Hepatocyte (in vitro differentiated cells): ENCODE results near the gene MFSD11. TPM values are rescaled to one million over a fixed set of nuclear protein-coding genes. Genes with fewer than 3 reads are reported as not detected.

Source experiments
- DNase-seq: peaks from one replicate; pipeline ENCODE4 v3.0.0-alpha.2; 2016; ENCODE audit warnings: low spot score
- H2AFZ ChIP-seq: fragments of 200-600 bp; sonication (generic); 2 replicates; pipeline ENCODE4 v1.6.0; 2016; ENCODE audit warnings: antibody characterized with exemption, mild to moderate bottlenecking
- H3K27ac ChIP-seq: fragments of 200-600 bp; sonication (generic); 2 replicates; pipeline ENCODE4 v1.5.1; 2016; ENCODE audit warnings: mild to moderate bottlenecking
- H3K27me3 ChIP-seq: fragments of 200-600 bp; sonication (generic); 2 replicates; pipeline ENCODE4 v1.6.1; 2016
- H3K36me3 ChIP-seq: fragments of 200-600 bp; sonication (generic); replicated peaks from 2 replicates; pipeline ENCODE4 v1.5.1; 2016; ENCODE audit warnings: low read depth; ENCODE audit not compliant: insufficient read depth
- H3K4me1 ChIP-seq: fragments of 200-600 bp; sonication (generic); 2 replicates; pipeline ENCODE4 v1.5.1; 2016; ENCODE audit warnings: mild to moderate bottlenecking, moderate library complexity; ENCODE audit not compliant: insufficient read depth
- H3K4me2 ChIP-seq: fragments of 200-600 bp; sonication (generic); 2 replicates; pipeline ENCODE4 v1.6.0; 2016
- H3K4me3 ChIP-seq: fragments of 200-600 bp; sonication (generic); 2 replicates; pipeline ENCODE4 v1.5.1; 2016; ENCODE audit warnings: mild to moderate bottlenecking
- H3K79me2 ChIP-seq: fragments of 200-600 bp; sonication (generic); 2 replicates; pipeline ENCODE4 v1.6.0; 2017; ENCODE audit warnings: mild to moderate bottlenecking
- H3K9me2 ChIP-seq: fragments of 200-600 bp; sonication (generic); replicated peaks from 2 replicates; pipeline ENCODE4 v1.6.0; 2017; ENCODE audit warnings: mild to moderate bottlenecking; ENCODE audit not compliant: insufficient read depth
- H3K9me3 ChIP-seq: fragments of 200-600 bp; sonication (generic); 2 replicates; pipeline ENCODE4 v1.5.1; 2016; ENCODE audit warnings: low read depth, mild to moderate bottlenecking
- H4K20me1 ChIP-seq: fragments of 200-600 bp; sonication (generic); 2 replicates; pipeline ENCODE4 v1.6.0; 2016; ENCODE audit warnings: mild to moderate bottlenecking; ENCODE audit not compliant: insufficient read depth, poor library complexity, severe bottlenecking
- CTCF ChIP-seq: fragments of 200-600 bp; sonication (generic); IDR thresholded peaks from 2 replicates; pipeline ENCODE4 v1.5.1; 2016; ENCODE audit warnings: antibody characterized with exemption, mild to moderate bottlenecking; ENCODE audit not compliant: poor library complexity
- EZH2 ChIP-seq: fragments of 200-600 bp; sonication (generic); IDR thresholded peaks from 2 replicates; pipeline ENCODE4 v1.6.1; 2016; ENCODE audit warnings: antibody characterized with exemption, mild to moderate bottlenecking, borderline replicate concordance
- EZH2phosphoT487 ChIP-seq: fragments of 200-600 bp; sonication (generic); IDR thresholded peaks from one replicate; pipeline ENCODE4 v1.6.1; 2018; ENCODE audit warnings: antibody characterized with exemption, mild to moderate bottlenecking, low read depth, moderate library complexity; ENCODE audit not compliant: unreplicated experiment, severe bottlenecking
- WGBS: methylation state at CpG from one replicate; pipeline ENCODE4 v1.1.6; 2016; ENCODE audit warnings: low lambda C conversion rate; ENCODE audit errors: missing lambda C conversion rate; 5-methylcytosine and 5-hydroxymethylcytosine counted together
- polyA plus RNA-seq: library from polyadenylated mRNA; unstranded; fragments of >200 nt; fragmentation: Nextera tagmentation; extraction: Ambion mirVana; gene quantifications from 2 replicates; pipeline ENCODE4 v1.2.1, GENCODE V29; 2016
- total RNA-seq: library from RNA; depleted of rRNA; stranded (reverse); fragments of >200 nt; gene quantifications from 2 replicates; pipeline ENCODE4 v1.2.3, GENCODE V29; 2014

MFSD11 gene
- total and polyA plus RNA-seq, 2 experiments from 2014 or later = 43.5 to 66.6 TPM

- H4K20me1 ChIP-seq = peaks cover 6% of the 10 kb centered on the region
- 18% methylated on average over 32 of the region's 38 CpGs for WGBS
- TF ChIP-seq EZH2 (no peak), CTCF (no peak), EZH2phosphoT487 (no peak)
- H3K36me3 ChIP-seq = peaks cover 8% of the 10 kb centered on the region
- H3K4me1 ChIP-seq = peaks cover 24% of the 10 kb centered on the region
- H3K79me2 ChIP-seq = peaks cover 79% of the 10 kb centered on the region
- no peaks in the 10 kb centered on the region for H3K9me2 ChIP-seq
- no peaks in the 10 kb centered on the region for H3K9me3 ChIP-seq
- H3K4me3 ChIP-seq = peak overlapping the region; percentile 48
- peak overlapping the region; percentile 91 for H3K4me2 ChIP-seq
- H3K27me3 ChIP-seq = no peaks in the 10 kb centered on the region
- peak overlapping the region; percentile 45 for H2AFZ ChIP-seq
- DNase-seq = peak; percentile 81
- peak overlapping the region; percentile 100 for H3K27ac ChIP-seq
These were observed 12.2 kb upstream of the MFSD11 start for GRCh38 chr17:76725580-76726230.

- Histone ChIP-seq H3K79me2 (peaks cover 81% of the 10 kb centered on the region), H3K27ac (peak within 1 kb of the TSS; percentile 100), H3K9me2 (no peaks in the 10 kb centered on the region), H3K9me3 (no peaks in the 10 kb centered on the region), H3K4me3 (peak within 1 kb of the TSS; percentile 82), H3K36me3 (peaks cover 8% of the 10 kb centered on the region), H2AFZ (peak within 1 kb of the TSS; percentile 81), H3K4me1 (peaks cover 24% of the 10 kb centered on the region), H3K4me2 (peak within 1 kb of the TSS; percentile 91), H4K20me1 (peaks cover 6% of the 10 kb centered on the region), H3K27me3 (no peaks in the 10 kb centered on the region)
- 2% methylated on average over 40 of the region's 60 CpGs for WGBS
- TF ChIP-seq EZH2 (no peak), EZH2phosphoT487 (no peak), CTCF (no peak)
- peak; percentile 96 for DNase-seq
These were observed 11.6 kb upstream of the MFSD11 start, which contains the start of gene JMJD6 for GRCh38 chr17:76726231-76726775. Gene JMJD6 (minus strand): TSS chr17:76726606. CDS start chr17:76726475, 131 bp downstream.

- WGBS = 5% methylated on average over 40 of the region's 71 CpGs
These were observed 10.9 kb upstream of the MFSD11 start, which contains the start of gene METTL23 for GRCh38 chr17:76726776-76727718. Gene METTL23 (plus strand): TSS chr17:76726839. CDS start chr17:76729711, 2,872 bp downstream.

More at GRCh38 chr17:76726776-76727718, 10.9 kb upstream of the MFSD11 start, which contains the start of gene METTL23:
- TF ChIP-seq CTCF = peak; percentile 78
- TF ChIP-seq EZH2phosphoT487 = no peak
- H3K36me3 ChIP-seq = peaks cover 7% of the 10 kb centered on the region
- H3K27me3 ChIP-seq = no peaks in the 10 kb centered on the region
- DNase-seq = peak; percentile 89
- H3K79me2 ChIP-seq = peaks cover 81% of the 10 kb centered on the region
- H3K4me3 ChIP-seq = peak within 1 kb of the TSS; percentile 82
- H2AFZ ChIP-seq = peak within 1 kb of the TSS; percentile 81
- peaks cover 6% of the 10 kb centered on the region for H4K20me1 ChIP-seq
- H3K9me2 ChIP-seq = no peaks in the 10 kb centered on the region
- peaks cover 24% of the 10 kb centered on the region for H3K4me1 ChIP-seq
- H3K27ac ChIP-seq = peak within 1 kb of the TSS; percentile 100
- peak within 1 kb of the TSS; percentile 91 for H3K4me2 ChIP-seq
- no peaks in the 10 kb centered on the region for H3K9me3 ChIP-seq
